OCI-LY1 (cell line): Measurements from ENCODE around the gene LOXL3.

Experiments
- H2AFZ ChIP-seq: fragments of 200-600 bp; sonication (generic), shearing (Covaris generic); 2 replicates; pipeline ENCODE4 v1.6.0; 2014; ENCODE audit warnings: antibody characterized with exemption, mild to moderate bottlenecking, low read length
- H3F3A ChIP-seq: fragments of 200-600 bp; sonication (generic), shearing (Covaris generic); 2 replicates; pipeline ENCODE4 v1.6.0; 2014; ENCODE audit warnings: mild to moderate bottlenecking, antibody characterized with exemption, low read length, moderate library complexity; ENCODE audit not compliant: insufficient read depth
- H3K27ac ChIP-seq: fragments of 200-600 bp; sonication (generic); 2 replicates; pipeline ENCODE4 v1.5.1; 2014; ENCODE audit warnings: low read length, mixed run types, mild to moderate bottlenecking, low read depth; ENCODE audit not compliant: poor library complexity, severe bottlenecking
- H3K27me3 ChIP-seq: fragments of 200-600 bp; sonication (generic); 2 replicates; pipeline ENCODE4 v1.6.0; 2014; ENCODE audit warnings: antibody characterized with exemption, mild to moderate bottlenecking, low read length, moderate library complexity; ENCODE audit not compliant: insufficient read depth
- H3K36me3 ChIP-seq: fragments of 200-600 bp; sonication (generic); 2 replicates; pipeline ENCODE4 v1.6.1; 2014; ENCODE audit warnings: mild to moderate bottlenecking, antibody characterized with exemption, low read length, moderate library complexity, mixed read lengths; ENCODE audit not compliant: insufficient read depth
- H3K4me1 ChIP-seq: fragments of 200-600 bp; sonication (generic); 2 replicates; pipeline ENCODE4 v1.5.1; 2014; ENCODE audit warnings: mild to moderate bottlenecking, low read length, moderate library complexity; ENCODE audit not compliant: insufficient read depth, severe bottlenecking
- H3K4me2 ChIP-seq: fragments of 200-600 bp; sonication (generic), shearing (Covaris generic); 2 replicates; pipeline ENCODE4 v1.6.1; 2014; ENCODE audit warnings: low read length
- H3K4me3 ChIP-seq: fragments of 200-600 bp; sonication (generic); 2 replicates; pipeline ENCODE4 v1.5.1; 2014; ENCODE audit warnings: low read length, low read depth, mild to moderate bottlenecking, mixed read lengths; ENCODE audit not compliant: poor library complexity, severe bottlenecking
- H3K79me2 ChIP-seq: fragments of 200-600 bp; shearing (Covaris generic); 2 replicates; pipeline ENCODE4 v1.6.1; 2016; ENCODE audit warnings: mixed run types, low read length, mixed read lengths; ENCODE audit not compliant: insufficient read depth
- H3K9ac ChIP-seq: fragments of 200-600 bp; sonication (generic), shearing (Covaris generic); 2 replicates; pipeline ENCODE4 v1.6.1; 2014; ENCODE audit warnings: mild to moderate bottlenecking, low read length, mixed read lengths
- H3K9me2 ChIP-seq: fragments of 200-600 bp; sonication (generic), shearing (Covaris generic); 2 replicates; pipeline ENCODE4 v1.6.1; 2014; ENCODE audit warnings: low read depth, mild to moderate bottlenecking, low read length, mixed read lengths
- H3K9me3 ChIP-seq: fragments of 200-600 bp; shearing (Covaris generic); 2 replicates; pipeline ENCODE4 v1.6.1; 2014; ENCODE audit warnings: low read length, mixed read lengths
- H4K20me1 ChIP-seq: fragments of 200-600 bp; sonication (generic), shearing (Covaris generic); 2 replicates; pipeline ENCODE4 v1.6.0; 2016; ENCODE audit warnings: mild to moderate bottlenecking, low read length; ENCODE audit not compliant: insufficient read depth
- EZH2 ChIP-seq: fragments of 200-600 bp; sonication (generic), shearing (Covaris generic); IDR thresholded peaks from 2 replicates; pipeline ENCODE4 v1.8.0; 2017; ENCODE audit warnings: borderline replicate concordance, mixed run types, mild to moderate bottlenecking, antibody characterized with exemption, low read length, moderate library complexity, mixed read lengths
- TF ChIP-seq, protein P1 (sequence below): fragments of 200-600 bp; sonication (generic), shearing (Covaris generic); IDR thresholded peaks from 2 replicates; pipeline ENCODE4 v1.5.1; 2017; ENCODE audit warnings: mild to moderate bottlenecking, antibody characterized with exemption, low read length, moderate library complexity, mixed read lengths

The LOXL3 gene

DNA sequence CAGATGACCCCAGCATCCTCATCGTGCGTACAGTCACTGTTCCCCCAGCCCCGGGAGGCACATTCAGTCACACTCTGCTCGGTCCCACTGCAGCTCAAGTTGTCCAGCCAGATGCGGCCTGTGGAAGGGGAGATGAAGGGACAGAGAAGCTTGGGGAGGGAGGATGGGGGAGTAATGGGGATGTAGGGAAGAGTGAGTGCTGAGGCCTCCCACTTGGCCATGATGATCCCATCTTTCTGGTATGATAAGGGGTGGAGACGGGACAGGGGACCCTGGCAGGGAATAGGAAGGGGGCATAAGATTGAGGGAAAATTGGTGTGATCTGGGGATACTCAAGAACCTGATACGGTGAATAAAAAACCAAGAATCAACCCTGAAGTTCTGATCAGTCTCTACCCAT, 3.5 kb downstream of the LOXL3 start:
- Histone ChIP-seq H4K20me1 (no peaks in the 10 kb centered on the region), H3K4me1 (peaks cover 12% of the 10 kb centered on the region), H3F3A (no peaks in the 10 kb centered on the region), H3K79me2 (no peaks in the 10 kb centered on the region), H3K27ac (no peak overlapping the region), H2AFZ (no peak overlapping the region), H3K4me2 (no peak overlapping the region), H3K9me3 (no peaks in the 10 kb centered on the region), H3K27me3 (peaks cover 13% of the 10 kb centered on the region), H3K9me2 (no peaks in the 10 kb centered on the region), H3K9ac (no peak overlapping the region), H3K4me3 (no peak overlapping the region), H3K36me3 (no peaks in the 10 kb centered on the region)
- no peak for TF ChIP-seq EZH2
- TF ChIP-seq, protein P1, sequence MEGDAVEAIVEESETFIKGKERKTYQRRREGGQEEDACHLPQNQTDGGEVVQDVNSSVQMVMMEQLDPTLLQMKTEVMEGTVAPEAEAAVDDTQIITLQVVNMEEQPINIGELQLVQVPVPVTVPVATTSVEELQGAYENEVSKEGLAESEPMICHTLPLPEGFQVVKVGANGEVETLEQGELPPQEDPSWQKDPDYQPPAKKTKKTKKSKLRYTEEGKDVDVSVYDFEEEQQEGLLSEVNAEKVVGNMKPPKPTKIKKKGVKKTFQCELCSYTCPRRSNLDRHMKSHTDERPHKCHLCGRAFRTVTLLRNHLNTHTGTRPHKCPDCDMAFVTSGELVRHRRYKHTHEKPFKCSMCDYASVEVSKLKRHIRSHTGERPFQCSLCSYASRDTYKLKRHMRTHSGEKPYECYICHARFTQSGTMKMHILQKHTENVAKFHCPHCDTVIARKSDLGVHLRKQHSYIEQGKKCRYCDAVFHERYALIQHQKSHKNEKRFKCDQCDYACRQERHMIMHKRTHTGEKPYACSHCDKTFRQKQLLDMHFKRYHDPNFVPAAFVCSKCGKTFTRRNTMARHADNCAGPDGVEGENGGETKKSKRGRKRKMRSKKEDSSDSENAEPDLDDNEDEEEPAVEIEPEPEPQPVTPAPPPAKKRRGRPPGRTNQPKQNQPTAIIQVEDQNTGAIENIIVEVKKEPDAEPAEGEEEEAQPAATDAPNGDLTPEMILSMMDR = no peak

DNA sequence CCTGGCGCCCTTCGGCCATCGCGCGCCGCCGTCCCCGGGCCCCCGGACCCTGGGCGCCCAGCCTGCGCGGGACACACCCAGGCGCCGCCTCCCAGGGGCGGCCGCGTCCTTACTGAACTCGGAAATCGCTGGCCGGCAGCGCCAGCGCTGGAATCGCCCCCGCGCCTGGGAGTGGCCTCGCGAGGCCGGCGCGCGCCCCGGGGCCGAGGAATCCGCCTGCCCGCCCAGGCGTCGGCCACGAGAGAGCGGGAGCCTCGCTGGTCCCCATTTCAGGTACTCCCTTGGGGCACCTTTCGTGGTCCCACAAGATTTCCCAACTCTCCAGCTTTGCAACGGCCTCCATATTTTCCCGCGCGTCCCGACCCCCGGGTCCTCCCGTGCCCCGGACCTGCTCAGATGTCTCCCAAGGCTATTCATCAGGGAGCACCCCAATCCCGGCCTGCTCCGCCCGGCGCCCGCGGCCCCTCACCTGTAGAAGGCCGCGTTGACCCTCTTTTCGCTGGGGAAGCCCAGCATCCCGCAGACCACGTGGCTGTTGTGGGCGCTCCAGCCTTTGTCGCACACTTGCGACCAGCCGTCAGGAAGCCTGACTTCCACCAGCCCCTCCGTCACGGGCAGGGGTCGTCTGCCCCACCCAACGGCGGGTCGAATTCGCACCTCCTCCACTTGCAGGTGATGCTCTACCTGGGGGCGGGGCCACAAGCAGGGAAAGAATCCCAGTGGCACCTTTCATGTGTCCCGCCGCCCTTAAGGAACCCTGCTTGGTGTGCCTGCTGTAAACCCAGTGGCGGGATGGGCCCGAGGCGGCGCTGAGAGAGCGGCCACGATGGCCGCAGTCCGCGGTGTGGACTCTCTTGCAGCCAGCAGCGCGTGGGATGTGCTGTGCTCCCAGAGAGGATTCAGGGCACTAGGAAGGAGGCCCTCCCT, 4.6 kb downstream of the LOXL3 start:
- no peak overlapping the region for H3K27ac ChIP-seq

DNA sequence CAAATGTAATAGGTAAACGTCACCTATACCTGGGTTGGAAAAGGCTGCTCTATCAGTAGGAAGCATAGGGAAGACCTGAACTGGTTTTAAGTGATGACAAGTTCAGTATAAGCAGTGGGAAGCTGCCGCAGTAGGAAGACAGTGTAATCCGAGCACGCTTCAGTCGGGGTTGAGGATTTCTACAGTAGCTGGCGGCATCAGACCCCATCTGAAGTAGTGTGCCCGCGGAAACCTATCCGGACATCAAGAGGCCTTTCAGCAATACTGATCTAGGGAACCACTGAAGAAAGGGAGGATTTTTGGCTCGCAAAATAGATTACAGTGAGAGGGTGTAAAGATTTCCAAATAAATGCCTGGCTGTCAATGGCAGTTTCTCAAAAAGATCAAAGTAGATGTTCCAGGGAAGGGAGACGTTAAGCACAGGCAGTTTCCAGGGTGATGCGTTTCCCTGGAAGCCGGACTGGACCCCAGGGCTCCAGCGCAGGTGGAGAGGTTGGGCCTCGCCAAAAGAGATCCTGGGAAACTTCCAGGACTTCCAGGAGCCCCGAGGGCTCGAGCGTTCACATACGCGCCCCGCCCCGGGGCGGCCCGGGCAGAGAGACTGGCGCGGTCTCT, 5.3 kb downstream of the LOXL3 start:
- Histone ChIP-seq H3K9ac (no peak overlapping the region), H3K36me3 (no peaks in the 10 kb centered on the region), H3K4me3 (no peak overlapping the region), H3K9me2 (no peaks in the 10 kb centered on the region), H3K9me3 (no peaks in the 10 kb centered on the region), H3F3A (no peaks in the 10 kb centered on the region), H3K4me1 (peaks cover 3% of the 10 kb centered on the region), H3K4me2 (no peak overlapping the region), H2AFZ (no peak overlapping the region), H3K27me3 (peaks cover 13% of the 10 kb centered on the region), H3K27ac (no peak overlapping the region), H4K20me1 (no peaks in the 10 kb centered on the region), H3K79me2 (no peaks in the 10 kb centered on the region)
- TF ChIP-seq, protein P1 = no peak
- TF ChIP-seq EZH2 = no peak

More for the DNA sequence above, 4.6 kb downstream of the LOXL3 start:
- no peak for TF ChIP-seq EZH2
- TF ChIP-seq, protein P1 = no peak
- H3K4me3 ChIP-seq = no peak overlapping the region
- no peaks in the 10 kb centered on the region for H3F3A ChIP-seq
- no peaks in the 10 kb centered on the region for H3K9me3 ChIP-seq
- peaks cover 13% of the 10 kb centered on the region for H3K27me3 ChIP-seq
- H3K9me2 ChIP-seq = no peaks in the 10 kb centered on the region
- H3K4me1 ChIP-seq = peaks cover 9% of the 10 kb centered on the region
- H2AFZ ChIP-seq = no peak overlapping the region
- no peak overlapping the region for H3K4me2 ChIP-seq
- H3K9ac ChIP-seq = no peak overlapping the region
- H3K36me3 ChIP-seq = no peaks in the 10 kb centered on the region
- no peaks in the 10 kb centered on the region for H3K79me2 ChIP-seq
- H4K20me1 ChIP-seq = no peaks in the 10 kb centered on the region
